Right renal pelvis (tissue), 4 donors: ENCODE measurements around the gene TIMD4. TPM values are rescaled to one million over a fixed set of nuclear protein-coding genes. Genes with fewer than 3 reads are reported as not detected.
"Not testable (repeated sequence)": the region's sequence is repeated elsewhere in the genome, so short reads cannot be mapped to it uniquely, and the experiment has no call there.

Experiments used
- DNase-seq, 4 donors: peaks; one replicate each; pipeline ENCODE4 v3.0.0-alpha.2; 2013; ENCODE audit warnings: low read depth in 4 of 4, low spot score in 3 of 4, missing footprints in 1 of 4
- polyA plus RNA-seq, 4 donors: library from polyadenylated mRNA; unstranded; fragments of 120-200 nt; gene quantifications; one replicate each; pipeline ENCODE4 v1.2.1, GENCODE V29; 2013; ENCODE audit not compliant: insufficient read length in 4 of 4

Gene TIMD4
- polyA plus RNA-seq, 4 donors, result 0.37 to 0.77 (median 0.54) TPM

- DNase-seq, result not testable (repeated sequence)
These were observed 37.3 kb downstream of the TIMD4 start for GRCh38 chr5:156925767-156926166.

GRCh38 chr5:156922207-156922792 is 40.7 kb downstream of the TIMD4 start:
- DNase-seq, result no peak

- no peak for DNase-seq
These were observed 42.1 kb downstream of the TIMD4 start for GRCh38 chr5:156920861-156921431.

- peak in 1 of 4 donors; percentile 20 for DNase-seq
These were observed 42.8 kb downstream of the TIMD4 start for GRCh38 chr5:156920042-156920860.

- no peak for DNase-seq
These were observed 44.6 kb downstream of the TIMD4 start for GRCh38 chr5:156918311-156918845.

GRCh38 chr5:156914371-156914737 is 48.7 kb downstream of the TIMD4 start:
- no peak for DNase-seq

- DNase-seq, result no peak
These were observed 49.2 kb downstream of the TIMD4 start for GRCh38 chr5:156913719-156914370.

GRCh38 chr5:156913355-156913718 is 49.7 kb downstream of the TIMD4 start:
- DNase-seq, result no peak

GRCh38 chr5:156912869-156913268 is 50.2 kb downstream of the TIMD4 start:
- DNase-seq, result no peak

- no peak for DNase-seq
These were observed 53.8 kb downstream of the TIMD4 start for GRCh38 chr5:156909180-156909579.

GRCh38 chr5:156907667-156908066 is 55.4 kb downstream of the TIMD4 start:
- no peak for DNase-seq

GRCh38 chr5:156906807-156907206 is 56.2 kb downstream of the TIMD4 start:
- DNase-seq, result no peak

GRCh38 chr5:156896546-156896945 is 66.5 kb downstream of the TIMD4 start:
- no peak for DNase-seq

GRCh38 chr5:156893517-156893916 is 69.5 kb downstream of the TIMD4 start:
- no peak for DNase-seq

- no peak for DNase-seq
These were observed 70.2 kb downstream of the TIMD4 start for GRCh38 chr5:156892864-156893263.

- DNase-seq, result no peak
These were observed 70.8 kb downstream of the TIMD4 start for GRCh38 chr5:156892223-156892622.

GRCh38 chr5:156888520-156888919 is 74.5 kb downstream of the TIMD4 start:
- DNase-seq, result no peak

- no peak for DNase-seq
These were observed 79.6 kb downstream of the TIMD4 start for GRCh38 chr5:156883316-156883875.

- DNase-seq, result no peak
These were observed 83.3 kb downstream of the TIMD4 start for GRCh38 chr5:156879665-156880285.

GRCh38 chr5:156871212-156871611 is 91.8 kb downstream of the TIMD4 start:
- no peak for DNase-seq

GRCh38 chr5:156870498-156870839 is 92.6 kb downstream of the TIMD4 start:
- DNase-seq, result no peak
